ENCODE measurements around the gene RGS7. TPM values are rescaled to one million over a fixed set of nuclear protein-coding genes. Genes with fewer than 3 reads are reported as not detected.

RGS7 gene
- total and polyA plus RNA-seq, 9 donors: 0.05 to 0.25 (median 0.10) TPM; not detected in 5

DNA sequence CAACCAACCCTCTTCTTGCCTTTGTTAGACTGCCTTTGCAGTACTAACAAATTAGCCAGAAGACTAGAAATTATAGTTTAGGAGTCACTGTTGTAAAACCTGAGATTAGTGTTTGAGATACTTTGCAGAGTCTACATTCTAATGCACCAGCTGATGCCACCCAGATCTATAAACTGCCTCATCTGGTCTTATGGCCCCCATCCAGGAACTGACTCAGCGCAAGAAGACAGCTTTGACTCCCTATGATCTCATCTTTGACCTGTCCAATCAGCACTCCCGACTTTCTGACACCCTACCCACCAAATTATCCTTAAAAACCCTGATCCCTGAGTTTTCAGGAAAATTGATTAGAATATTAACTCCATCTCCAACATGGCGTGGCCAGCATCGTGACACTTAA, 334.6 kb downstream of the RGS7 start:
- H3K36me3 ChIP-seq (ENCODE audit: control insufficient read depth, insufficient read depth, low read length): no peaks in the 10 kb centered on the region
- WGBS (ENCODE audit: insufficient coverage): 90% methylated on average over 2 of the region's 4 CpGs
- DNase-seq: no peak
- no peak overlapping the region for H3K4me3 ChIP-seq (ENCODE audit: low read length)
- no peaks in the 10 kb centered on the region for H3K4me1 ChIP-seq (ENCODE audit: control insufficient read depth, insufficient read depth, low read length)
- H3K27me3 ChIP-seq (ENCODE audit: control insufficient read depth, insufficient read depth, low read length): no peaks in the 10 kb centered on the region
- H3K9me3 ChIP-seq (replicated peaks; ENCODE audit: control insufficient read depth, low read depth, low read length): no peaks in the 10 kb centered on the region
- H3K27ac ChIP-seq (ENCODE audit: low read length): no peak overlapping the region

DNA sequence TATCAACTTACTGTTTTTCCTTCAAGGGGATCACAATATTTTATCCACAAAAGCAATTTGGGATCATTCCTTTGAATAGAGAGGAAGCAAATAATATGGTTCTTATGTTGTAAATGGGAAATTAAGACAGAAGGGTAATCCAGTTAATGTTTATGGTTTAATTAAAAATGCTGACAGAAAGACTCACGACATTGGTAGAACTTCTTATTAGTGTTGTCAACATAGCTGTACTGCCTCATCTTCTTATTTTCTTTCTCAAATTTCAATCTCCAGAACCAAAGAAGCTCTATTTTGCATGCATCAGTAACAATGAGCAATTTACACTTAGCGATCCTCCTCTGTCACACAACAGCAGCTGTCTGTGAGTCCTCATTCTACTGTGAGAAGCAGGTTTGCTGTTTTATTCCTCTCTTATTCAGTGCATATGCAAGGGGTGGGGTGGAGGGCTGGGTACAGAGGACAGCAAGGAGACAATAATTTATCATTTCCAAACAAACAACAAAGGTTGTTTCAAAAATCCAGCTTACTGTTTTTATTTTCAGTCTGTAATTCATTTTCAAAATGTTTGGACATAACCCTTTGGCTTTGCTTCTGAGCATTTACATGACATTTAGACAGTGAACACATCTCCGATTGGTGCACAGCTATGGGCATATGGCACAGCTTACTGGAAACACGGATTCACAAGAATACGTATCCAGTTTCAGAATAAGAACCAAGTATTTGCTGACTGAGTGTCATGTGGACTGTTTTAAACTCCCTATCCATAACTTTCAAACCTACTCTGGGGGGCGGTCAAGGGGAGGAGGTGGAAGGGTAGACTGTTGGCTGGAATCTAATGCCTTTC, 335.9 kb downstream of the RGS7 start:
- DNase-seq: no peak
- no peaks in the 10 kb centered on the region for H3K36me3 ChIP-seq (ENCODE audit: control insufficient read depth, insufficient read depth, low read length)
- H3K27me3 ChIP-seq (ENCODE audit: control insufficient read depth, insufficient read depth, low read length): no peaks in the 10 kb centered on the region
- no CpG with 5 or more reads among the region's 6 CpGs for WGBS (ENCODE audit: insufficient coverage)
- no peaks in the 10 kb centered on the region for H3K4me1 ChIP-seq (ENCODE audit: control insufficient read depth, insufficient read depth, low read length)
- no peak overlapping the region for H3K27ac ChIP-seq (ENCODE audit: low read length)
- H3K9me3 ChIP-seq (replicated peaks; ENCODE audit: control insufficient read depth, low read depth, low read length): no peaks in the 10 kb centered on the region
- no peak overlapping the region for H3K4me3 ChIP-seq (ENCODE audit: low read length)

DNA sequence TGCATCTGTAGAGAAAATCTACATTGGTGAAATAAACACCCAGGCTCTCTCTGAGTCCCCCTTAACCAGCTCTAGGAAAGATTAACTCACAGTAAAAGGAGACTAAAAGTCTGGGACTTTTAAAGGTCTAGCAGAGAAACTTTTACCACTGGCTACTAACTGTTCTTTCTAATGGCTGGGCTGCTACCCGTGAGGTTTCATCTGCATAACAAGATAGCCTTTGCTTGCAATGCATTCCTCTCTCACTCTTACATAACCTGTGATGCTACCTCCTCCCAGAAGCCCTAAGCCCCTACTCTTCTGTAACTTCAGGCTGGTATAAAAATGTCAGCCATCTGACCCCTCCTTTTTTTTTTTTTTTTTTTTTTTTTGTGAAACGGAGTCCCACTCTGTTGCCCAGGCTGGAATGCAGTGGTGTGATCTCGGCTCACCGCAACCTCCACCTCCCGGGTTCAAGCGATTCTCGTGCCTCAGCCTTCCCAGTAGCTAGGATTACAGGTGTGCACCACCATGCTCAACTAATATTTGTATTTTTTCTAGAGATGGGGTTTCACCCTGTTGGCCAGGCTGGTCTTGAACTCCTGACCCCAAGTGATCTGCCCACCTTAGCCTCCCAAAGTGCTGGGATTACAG, 344.2 kb downstream of the RGS7 start:
- H3K36me3 ChIP-seq (ENCODE audit: control insufficient read depth, insufficient read depth, low read length): no peaks in the 10 kb centered on the region
- no peaks in the 10 kb centered on the region for H3K27me3 ChIP-seq (ENCODE audit: control insufficient read depth, insufficient read depth, low read length)
- no peaks in the 10 kb centered on the region for H3K9me3 ChIP-seq (replicated peaks; ENCODE audit: control insufficient read depth, low read depth, low read length)
- no peaks in the 10 kb centered on the region for H3K4me1 ChIP-seq (ENCODE audit: control insufficient read depth, insufficient read depth, low read length)
- H3K27ac ChIP-seq (ENCODE audit: low read length): no peak overlapping the region
- H3K4me3 ChIP-seq (ENCODE audit: low read length): no peak overlapping the region
- no peak for DNase-seq
- WGBS (ENCODE audit: insufficient coverage): 40% methylated on average over 1 of the region's 7 CpGs

DNA sequence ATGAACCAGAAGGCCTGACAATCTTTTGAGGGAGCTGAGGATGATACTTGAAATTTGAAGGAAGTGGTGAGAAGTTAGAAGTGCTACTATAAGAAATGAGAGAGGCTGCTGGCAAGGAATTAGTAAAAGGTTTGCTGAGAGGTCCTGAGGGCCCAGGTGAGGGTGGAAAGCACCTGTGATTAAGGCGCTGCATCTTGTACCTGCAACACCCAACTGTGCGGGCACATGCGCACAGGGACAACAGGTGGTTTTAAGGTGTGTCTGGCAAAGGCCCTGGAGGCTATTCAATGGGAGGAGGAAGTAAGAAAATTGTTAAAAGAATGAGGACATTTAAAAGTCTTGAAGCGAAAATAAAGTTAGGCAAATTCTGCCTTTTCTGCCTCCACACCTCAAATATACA, 349.3 kb downstream of the RGS7 start:
- Histone ChIP-seq H3K4me1 (ENCODE audit: control insufficient read depth, insufficient read depth, low read length) (no peaks in the 10 kb centered on the region), H3K27me3 (ENCODE audit: control insufficient read depth, insufficient read depth, low read length) (no peaks in the 10 kb centered on the region), H3K27ac (ENCODE audit: low read length) (no peak overlapping the region), H3K4me3 (ENCODE audit: low read length) (no peak overlapping the region), H3K9me3 (replicated peaks; ENCODE audit: control insufficient read depth, low read depth, low read length) (no peaks in the 10 kb centered on the region), H3K36me3 (ENCODE audit: control insufficient read depth, insufficient read depth, low read length) (no peaks in the 10 kb centered on the region)
- WGBS (ENCODE audit: insufficient coverage): 97% methylated on average over 3 of the region's 4 CpGs
- no peak for DNase-seq

DNA sequence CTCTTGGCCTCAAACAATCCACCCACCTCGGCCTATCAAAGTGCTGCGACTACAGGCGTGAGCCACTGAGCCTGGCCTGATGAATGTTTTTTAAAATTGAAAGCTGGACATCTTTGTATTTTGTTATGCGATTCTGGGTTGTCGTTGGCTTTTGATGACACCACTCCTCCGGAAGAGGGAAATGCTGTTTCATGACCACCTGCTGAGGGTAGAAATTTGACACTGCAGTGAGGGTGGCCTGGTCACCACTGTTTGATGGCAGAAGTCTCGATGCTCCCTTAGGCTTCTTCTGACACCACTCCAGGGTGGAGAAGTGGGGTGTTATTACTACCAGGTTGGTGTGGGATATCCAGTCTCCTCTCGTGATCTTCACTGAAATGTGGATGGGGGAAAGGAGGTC, 357.2 kb downstream of the RGS7 start:
- DNase-seq: no peak
- 73% methylated on average over 4 of the region's 8 CpGs for WGBS (ENCODE audit: insufficient coverage)

DNA sequence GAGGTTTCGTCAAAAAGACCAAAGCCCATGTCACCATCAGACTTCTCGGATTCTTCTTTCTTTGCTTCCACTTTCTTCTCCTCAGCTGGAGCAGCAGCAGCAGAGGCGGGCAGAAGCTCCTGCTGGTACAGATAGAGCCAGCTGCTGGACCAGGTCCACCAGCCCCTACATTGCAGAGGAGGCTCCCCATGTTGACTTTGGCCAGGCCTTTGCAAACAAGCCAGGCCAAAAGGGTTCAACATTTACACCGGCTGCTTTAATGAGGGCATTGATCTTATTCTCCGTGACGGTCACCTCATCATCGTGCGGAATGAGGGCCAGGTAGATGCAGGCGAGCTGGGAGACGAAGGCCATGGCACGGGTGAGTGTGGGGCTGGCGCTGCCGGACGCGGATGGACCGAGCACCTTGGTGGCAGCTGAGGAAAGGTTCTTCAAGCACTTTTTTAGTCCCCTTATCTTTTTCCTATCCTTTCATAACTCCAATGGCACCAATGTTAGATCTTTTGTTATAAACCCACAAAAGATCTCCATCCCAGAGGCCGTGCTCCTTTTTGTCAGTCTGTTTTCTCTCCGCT, 358.5 kb downstream of the RGS7 start:
- no peaks in the 10 kb centered on the region for H3K4me1 ChIP-seq (ENCODE audit: control insufficient read depth, insufficient read depth, low read length)
- no peak overlapping the region for H3K4me3 ChIP-seq (ENCODE audit: low read length)
- WGBS (ENCODE audit: insufficient coverage): 90% methylated on average over 16 of the region's 18 CpGs
- no peak overlapping the region for H3K27ac ChIP-seq (ENCODE audit: low read length)
- no peaks in the 10 kb centered on the region for H3K36me3 ChIP-seq (ENCODE audit: control insufficient read depth, insufficient read depth, low read length)
- no peaks in the 10 kb centered on the region for H3K9me3 ChIP-seq (replicated peaks; ENCODE audit: control insufficient read depth, low read depth, low read length)
- no peaks in the 10 kb centered on the region for H3K27me3 ChIP-seq (ENCODE audit: control insufficient read depth, insufficient read depth, low read length)
- DNase-seq: no peak

More for the DNA sequence above, 357.2 kb downstream of the RGS7 start:
- H3K27me3 ChIP-seq (ENCODE audit: control insufficient read depth, insufficient read depth, low read length): no peaks in the 10 kb centered on the region
- H3K4me3 ChIP-seq (ENCODE audit: low read length): no peak overlapping the region
- no peaks in the 10 kb centered on the region for H3K9me3 ChIP-seq (replicated peaks; ENCODE audit: control insufficient read depth, low read depth, low read length)
- no peak overlapping the region for H3K27ac ChIP-seq (ENCODE audit: low read length)
- no peaks in the 10 kb centered on the region for H3K4me1 ChIP-seq (ENCODE audit: control insufficient read depth, insufficient read depth, low read length)
- H3K36me3 ChIP-seq (ENCODE audit: control insufficient read depth, insufficient read depth, low read length): no peaks in the 10 kb centered on the region

DNA sequence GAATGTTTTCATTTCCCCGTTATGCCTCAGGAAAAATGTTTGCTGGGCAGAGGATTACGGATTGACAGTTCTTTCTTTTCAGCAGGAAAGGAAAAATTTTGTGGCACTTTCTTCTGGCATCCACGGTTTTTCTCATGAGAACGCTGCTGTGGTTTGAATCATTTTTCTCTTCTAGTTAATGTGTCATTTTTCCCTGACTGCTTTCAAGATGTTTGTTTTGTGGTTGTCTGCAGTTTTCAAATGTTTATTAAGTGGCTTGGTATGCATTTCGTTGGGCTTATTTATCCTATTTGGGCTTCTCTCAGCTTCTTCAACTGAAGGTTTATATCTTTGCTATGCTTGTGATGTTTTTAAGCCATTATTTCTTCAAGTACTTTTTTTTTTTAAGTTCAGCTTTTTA, 359.0 kb downstream of the RGS7 start:
- no CpG with 5 or more reads among the region's 5 CpGs for WGBS (ENCODE audit: insufficient coverage)
- no peak for DNase-seq
- Histone ChIP-seq H3K27me3 (ENCODE audit: control insufficient read depth, insufficient read depth, low read length) (no peaks in the 10 kb centered on the region), H3K36me3 (ENCODE audit: control insufficient read depth, insufficient read depth, low read length) (no peaks in the 10 kb centered on the region), H3K4me3 (ENCODE audit: low read length) (no peak overlapping the region), H3K9me3 (replicated peaks; ENCODE audit: control insufficient read depth, low read depth, low read length) (no peaks in the 10 kb centered on the region), H3K4me1 (ENCODE audit: control insufficient read depth, insufficient read depth, low read length) (no peaks in the 10 kb centered on the region), H3K27ac (ENCODE audit: low read length) (no peak overlapping the region)

DNA sequence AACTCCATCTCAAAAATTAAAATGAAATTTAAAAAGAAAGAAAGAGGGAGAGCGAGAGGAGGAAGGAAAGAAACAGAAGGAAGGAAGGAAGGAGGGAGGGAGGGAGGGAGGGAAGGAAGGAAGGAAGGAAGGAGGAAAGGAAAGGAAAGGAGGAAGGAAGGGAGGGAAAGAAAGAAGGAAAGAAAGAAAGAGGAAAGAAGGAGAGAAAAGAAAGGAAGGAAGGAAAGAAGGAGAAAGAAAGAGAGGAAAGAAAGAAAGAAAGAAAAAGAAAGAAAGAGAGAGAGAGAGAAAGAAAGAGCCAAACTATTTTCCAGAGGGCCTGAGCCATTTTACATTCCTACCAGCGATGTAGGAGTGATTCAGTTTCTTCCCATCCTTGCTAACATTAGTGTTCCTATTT, 364.0 kb downstream of the RGS7 start:
- 100% methylated on average over 1 of the region's 2 CpGs for WGBS (ENCODE audit: insufficient coverage)
- no peak overlapping the region for H3K4me3 ChIP-seq (ENCODE audit: low read length)
- no peaks in the 10 kb centered on the region for H3K4me1 ChIP-seq (ENCODE audit: control insufficient read depth, insufficient read depth, low read length)
- no peaks in the 10 kb centered on the region for H3K27me3 ChIP-seq (ENCODE audit: control insufficient read depth, insufficient read depth, low read length)
- no peak overlapping the region for H3K27ac ChIP-seq (ENCODE audit: low read length)
- no peaks in the 10 kb centered on the region for H3K9me3 ChIP-seq (replicated peaks; ENCODE audit: control insufficient read depth, low read depth, low read length)
- no peak for DNase-seq
- no peaks in the 10 kb centered on the region for H3K36me3 ChIP-seq (ENCODE audit: control insufficient read depth, insufficient read depth, low read length)

DNA sequence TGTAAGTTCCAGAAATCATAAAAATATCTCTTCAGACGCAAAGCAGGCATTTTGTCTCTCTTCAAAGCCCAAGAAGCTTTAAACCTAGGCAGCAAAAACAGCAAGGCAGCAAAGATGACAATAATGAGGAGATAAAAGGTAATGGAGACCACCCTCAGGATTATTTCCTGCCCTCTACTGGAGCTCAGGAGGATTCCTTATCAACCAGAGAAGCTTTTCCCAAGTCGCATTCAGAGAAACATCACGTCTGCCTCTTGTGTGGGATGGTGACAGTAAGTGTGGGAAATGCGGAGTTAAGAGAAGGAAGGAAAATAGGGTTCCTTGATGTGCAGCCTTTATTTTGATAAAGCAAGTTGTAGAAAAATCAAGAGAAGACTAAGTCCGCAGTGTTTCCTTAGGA, 365.8 kb downstream of the RGS7 start:
- 71% methylated on average over 3 of the region's 5 CpGs for WGBS (ENCODE audit: insufficient coverage)
- Histone ChIP-seq H3K27me3 (ENCODE audit: control insufficient read depth, insufficient read depth, low read length) (no peaks in the 10 kb centered on the region), H3K27ac (ENCODE audit: low read length) (no peak overlapping the region), H3K4me1 (ENCODE audit: control insufficient read depth, insufficient read depth, low read length) (no peaks in the 10 kb centered on the region), H3K9me3 (replicated peaks; ENCODE audit: control insufficient read depth, low read depth, low read length) (no peaks in the 10 kb centered on the region), H3K36me3 (ENCODE audit: control insufficient read depth, insufficient read depth, low read length) (no peaks in the 10 kb centered on the region), H3K4me3 (ENCODE audit: low read length) (no peak overlapping the region)
- DNase-seq: no peak

DNA sequence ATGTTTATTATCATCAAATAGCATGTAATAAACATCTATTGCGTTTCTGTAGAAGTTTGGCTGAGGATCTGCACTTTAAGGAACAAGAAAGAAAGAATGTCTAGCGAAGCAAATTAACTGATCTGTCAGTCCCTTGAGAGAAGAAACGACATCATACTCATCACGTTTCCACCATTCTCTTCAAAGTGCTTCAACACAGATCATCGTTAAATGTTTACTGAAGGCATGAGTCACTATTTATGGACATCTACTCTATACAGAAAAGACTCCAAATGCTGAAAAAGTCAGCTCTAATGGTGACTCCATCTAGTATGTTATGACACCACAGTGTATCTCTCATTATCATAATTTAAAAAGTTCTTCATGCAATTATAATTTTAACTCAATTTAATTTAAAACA, 369.1 kb downstream of the RGS7 start:
- WGBS (ENCODE audit: insufficient coverage): 40% methylated on average over 1 of the region's 5 CpGs

More for the DNA sequence above, 369.1 kb downstream of the RGS7 start:
- H3K27ac ChIP-seq (ENCODE audit: low read length): no peak overlapping the region
- DNase-seq: no peak
- H3K27me3 ChIP-seq (ENCODE audit: control insufficient read depth, insufficient read depth, low read length): no peaks in the 10 kb centered on the region
- H3K4me1 ChIP-seq (ENCODE audit: control insufficient read depth, insufficient read depth, low read length): no peaks in the 10 kb centered on the region
- no peaks in the 10 kb centered on the region for H3K36me3 ChIP-seq (ENCODE audit: control insufficient read depth, insufficient read depth, low read length)
- no peak overlapping the region for H3K4me3 ChIP-seq (ENCODE audit: low read length)
- H3K9me3 ChIP-seq (replicated peaks; ENCODE audit: control insufficient read depth, low read depth, low read length): no peaks in the 10 kb centered on the region
